HG02884 (cell line): ENCODE measurements around the gene SHROOM4.

Source experiments
- ATAC-seq: cut with Tn5 transposase; IDR thresholded peaks from one replicate; pipeline ENCODE4 v1.9.1; 2021; ENCODE audit warnings: mild to moderate bottlenecking, moderate library complexity; ENCODE audit not compliant: unreplicated experiment

Gene SHROOM4

GRCh38 chrX:50622751-50623150 is 191.2 kb downstream of the SHROOM4 start:
- no peak for ATAC-seq

GRCh38 chrX:50618788-50619558 is 195.0 kb downstream of the SHROOM4 start:
- ATAC-seq, result no peak

GRCh38 chrX:50617183-50617582 is 196.8 kb downstream of the SHROOM4 start:
- no peak for ATAC-seq

GRCh38 chrX:50615570-50616158 is 198.3 kb downstream of the SHROOM4 start:
- no peak for ATAC-seq

- no peak for ATAC-seq
These were observed 199.5 kb downstream of the SHROOM4 start for GRCh38 chrX:50614460-50614859.

GRCh38 chrX:50613846-50614245 is 200.1 kb downstream of the SHROOM4 start:
- ATAC-seq, result no peak

GRCh38 chrX:50609796-50610195 is 204.2 kb downstream of the SHROOM4 start:
- ATAC-seq, result no peak

GRCh38 chrX:50606300-50606950 is 207.6 kb downstream of the SHROOM4 start:
- no peak for ATAC-seq

GRCh38 chrX:50596056-50596455 is 217.9 kb downstream of the SHROOM4 start:
- no peak for ATAC-seq

GRCh38 chrX:50594788-50595187 is 219.2 kb downstream of the SHROOM4 start:
- no peak for ATAC-seq

GRCh38 chrX:50586980-50587379 is 227.0 kb downstream of the SHROOM4 start:
- no peak for ATAC-seq

GRCh38 chrX:50586407-50586806 is 227.6 kb downstream of the SHROOM4 start:
- ATAC-seq, result no peak

GRCh38 chrX:50581405-50581804 is 232.6 kb downstream of the SHROOM4 start:
- ATAC-seq, result no peak

GRCh38 chrX:50579955-50580354 is 234.0 kb downstream of the SHROOM4 start:
- no peak for ATAC-seq

GRCh38 chrX:50577326-50577725 is 236.7 kb downstream of the SHROOM4 start:
- no peak for ATAC-seq

- no peak for ATAC-seq
These were observed 246.4 kb downstream of the SHROOM4 start for GRCh38 chrX:50567636-50568035.

GRCh38 chrX:50565718-50566117 is 248.3 kb downstream of the SHROOM4 start:
- no peak for ATAC-seq
